HepG2 (cell line): ENCODE measurements around the gene TCOF1. TPM values are rescaled to one million over a fixed set of nuclear protein-coding genes. Genes with fewer than 3 reads are reported as not detected.

ENCODE experiments used
- ATAC-seq: fragments of 200-7000 bp; cut with Tn5 transposase; 3 replicates; pipeline ENCODE4 v1.9.1; 2020; ENCODE audit warnings: mild to moderate bottlenecking, moderate library complexity
- BruUV-seq: library from RNA; stranded (reverse); fragments of 400-500 nt; replicated peaks from 2 replicates; lab custom pipeline; 2021; lab: Mats Ljungman, UMichigan
- CTCF ChIA-PET: fragments of 300-600 bp; formaldehyde crosslinking; extraction: SDS; loops from one replicate; lab custom pipeline; 2021; ENCODE audit warnings: low total read pairs, inconsistent platforms, low intra/inter-chr PET ratio; lab: Yijun Ruan, JAX
- POLR2A ChIA-PET: fragments of 350-600 bp; sonication (Branson Sonifier 250); formaldehyde crosslinking; loops from one replicate; lab custom pipeline; 2020; ENCODE audit warnings: antibody characterized with exemption, inconsistent platforms; lab: Yijun Ruan, JAX
- DNase-seq: peaks from one replicate; pipeline ENCODE4 v3.0.0-alpha.2; 2015; ENCODE audit warnings: low spot score
- FAIRE-seq: peaks from 3 replicates; lab custom pipeline; 2011; peaks lifted over from hg19 to GRCh38; lab: Jason Lieb, UNC
- H2AFZ ChIP-seq: one replicate; pipeline ENCODE4 v1.6.1; 2011; ENCODE audit warnings: low read length, inconsistent platforms
- H3K27ac ChIP-seq: fragments of 300-600 bp; 3 replicates; pipeline ENCODE4 v1.8.0; 2011; ENCODE audit warnings: mixed run types, mild to moderate bottlenecking, mixed read lengths, low read length, inconsistent platforms; ENCODE audit not compliant: insufficient read depth; ENCODE audit errors: extremely low read length
- H3K27me3 ChIP-seq, 2 experiments: fragments of 200-600 bp in 1 of 2; 2 replicates in 1 of 2; 3 replicates in 1 of 2; pipeline versions ENCODE4 v1.6.0 to v1.8.0; 2011; ENCODE audit warnings: low read length in 2 of 2, mild to moderate bottlenecking in 2 of 2, moderate library complexity in 2 of 2, inconsistent platforms in 1 of 2; ENCODE audit not compliant: insufficient read depth in 2 of 2, control insufficient read depth in 1 of 2
- H3K36me3 ChIP-seq, 2 experiments: fragments of 200-600 bp in 1 of 2; replicated peaks in 1 of 2; 2 replicates in 1 of 2; 3 replicates in 1 of 2; pipeline versions ENCODE4 v1.5.1 to v1.8.0; 2011; ENCODE audit warnings: low read length in 2 of 2, inconsistent platforms in 1 of 2; ENCODE audit not compliant: insufficient read depth in 2 of 2, control insufficient read depth in 1 of 2
- H3K4me1 ChIP-seq: 2 replicates; pipeline ENCODE4 v1.5.1; 2012; ENCODE audit warnings: low read length, inconsistent platforms; ENCODE audit not compliant: insufficient read depth
- H3K4me2 ChIP-seq: 2 replicates; pipeline ENCODE4 v1.6.0; 2011; ENCODE audit warnings: low read depth, low read length, inconsistent platforms
- H3K4me3 ChIP-seq, 3 experiments: fragments of 200-600 bp in 1 of 3; sonication (generic), shearing (Covaris generic) in 1 of 3; replicated peaks in 1 of 3; 2 replicates each; pipeline ENCODE4 v1.5.1; 2011 to 2016; ENCODE audit warnings: low read length in 3 of 3, inconsistent platforms in 2 of 3, low read depth in 2 of 3, mild to moderate bottlenecking in 2 of 3, control low read depth in 1 of 3, mixed read lengths in 1 of 3; ENCODE audit not compliant: insufficient read depth in 1 of 3
- H3K79me2 ChIP-seq: one replicate; pipeline ENCODE4 v1.6.1; 2011; ENCODE audit warnings: low read length, inconsistent platforms; ENCODE audit not compliant: insufficient read depth
- H3K9ac ChIP-seq: 2 replicates; pipeline ENCODE4 v1.6.0; 2011; ENCODE audit warnings: mild to moderate bottlenecking, low read depth, low read length, inconsistent platforms; ENCODE audit not compliant: insufficient read depth
- H3K9me3 ChIP-seq: 2 replicates; pipeline ENCODE4 v1.5.1; 2012; ENCODE audit warnings: mild to moderate bottlenecking, low read length
- H4K20me1 ChIP-seq: 2 replicates; pipeline ENCODE4 v1.6.0; 2011; ENCODE audit warnings: inconsistent platforms, mild to moderate bottlenecking, low read length, moderate library complexity; ENCODE audit not compliant: insufficient read depth
- ATRX ChIP-seq: sonication (generic); formaldehyde crosslinking; IDR thresholded peaks from 2 replicates; pipeline ENCODE4 v1.4.0; 2020; ENCODE audit warnings: missing genetic modification reagents, borderline replicate concordance
- KDM3A ChIP-seq: IDR thresholded peaks from 2 replicates; pipeline ENCODE4 v1.6.1; 2018; ENCODE audit warnings: low read depth, missing compliant biosample characterization
- RFX1 ChIP-seq: fragments of 450-650 bp; IDR thresholded peaks from 2 replicates; pipeline ENCODE4 v1.6.1; 2017
- TEAD3 ChIP-seq: optimal IDR thresholded peaks from 2 replicates; pipeline ENCODE3; 2016; ENCODE audit warnings: borderline replicate concordance
- TRIM24 ChIP-seq: sonication (generic); formaldehyde crosslinking; IDR thresholded peaks from 2 replicates; pipeline ENCODE4 v1.8.0; 2022; ENCODE audit warnings: mild to moderate bottlenecking, missing genetic modification reagents
- ZNF543 ChIP-seq: sonication (generic); formaldehyde crosslinking; IDR thresholded peaks from 2 replicates; pipeline ENCODE4 v1.4.0; 2020; ENCODE audit warnings: mild to moderate bottlenecking, missing genetic modification reagents
- ZNF7 ChIP-seq: IDR thresholded peaks from 2 replicates; pipeline ENCODE4 v1.6.1; 2016; ENCODE audit warnings: missing biosample characterization, missing genetic modification reagents
- WGBS: methylation state at CpG from one replicate; pipeline ENCODE4 v1.1.6; 2017; ENCODE audit warnings: low lambda C conversion rate; 5-methylcytosine and 5-hydroxymethylcytosine counted together
- in situ Hi-C: cut with HindIII; loops from 2 replicates; pipeline ENCODE4 v1.10.0; 2017; ENCODE audit warnings: low pct_unique_long_range_greater_than_20kb; ENCODE audit not compliant: extremely low pct_ligation_motif_present
- intact Hi-C: fragments of 100-400 bp; cut with micrococcal nuclease; formaldehyde crosslinking; loops from one replicate; pipeline ENCODE4 v1.10.0; 2022; ENCODE audit not compliant: unreplicated experiment
- polyA plus RNA-seq, 8 experiments: library from polyadenylated mRNA; depleted of rRNA in 3 of 8; stranded (reverse) in 7 of 8; unstranded in 1 of 8; fragments of >200 nt; fragmentation: Illumina TruSeq in 4 of 8; extraction: Trizol in 4 of 8; gene quantifications; 2 replicates each; pipeline versions ENCODE4 v1.2.1 to v1.2.3, GENCODE V29; 2011 to 2016; ENCODE audit warnings: low read depth in 4 of 8, missing spikeins in 1 of 8, mixed read lengths in 1 of 8; ENCODE audit not compliant: insufficient read depth in 1 of 8
- total RNA-seq, 5 experiments: library from RNA; depleted of rRNA; stranded (reverse); fragments of >200 nt; fragmentation: Illumina TruSeq; extraction: Trizol; gene quantifications; 2 replicates each; pipeline ENCODE4 v1.2.3, GENCODE V29; 2016; ENCODE audit warnings: low read depth in 1 of 5
- TF ChIP-seq, protein P1 (sequence below): sonication (generic); formaldehyde crosslinking; IDR thresholded peaks from 2 replicates; pipeline ENCODE4 v1.5.1; 2020; ENCODE audit warnings: mild to moderate bottlenecking, missing genetic modification reagents, moderate library complexity
- TF ChIP-seq, protein P2 (sequence below): sonication (generic); formaldehyde crosslinking; IDR thresholded peaks from 2 replicates; pipeline ENCODE4 v1.4.0; 2020; ENCODE audit warnings: missing genetic modification reagents
- TF ChIP-seq, protein P3 (sequence below): sonication (generic); formaldehyde crosslinking; IDR thresholded peaks from 2 replicates; pipeline ENCODE4 v1.5.0; 2020; ENCODE audit warnings: missing genetic modification reagents, mild to moderate bottlenecking, borderline replicate concordance

TCOF1 gene
- total and polyA plus RNA-seq, 2 of the 13 experiments (the other 11 are each of a cell fraction or from before 2014, with no cell fraction given), result 10.1 to 41.6 TPM

DNA sequence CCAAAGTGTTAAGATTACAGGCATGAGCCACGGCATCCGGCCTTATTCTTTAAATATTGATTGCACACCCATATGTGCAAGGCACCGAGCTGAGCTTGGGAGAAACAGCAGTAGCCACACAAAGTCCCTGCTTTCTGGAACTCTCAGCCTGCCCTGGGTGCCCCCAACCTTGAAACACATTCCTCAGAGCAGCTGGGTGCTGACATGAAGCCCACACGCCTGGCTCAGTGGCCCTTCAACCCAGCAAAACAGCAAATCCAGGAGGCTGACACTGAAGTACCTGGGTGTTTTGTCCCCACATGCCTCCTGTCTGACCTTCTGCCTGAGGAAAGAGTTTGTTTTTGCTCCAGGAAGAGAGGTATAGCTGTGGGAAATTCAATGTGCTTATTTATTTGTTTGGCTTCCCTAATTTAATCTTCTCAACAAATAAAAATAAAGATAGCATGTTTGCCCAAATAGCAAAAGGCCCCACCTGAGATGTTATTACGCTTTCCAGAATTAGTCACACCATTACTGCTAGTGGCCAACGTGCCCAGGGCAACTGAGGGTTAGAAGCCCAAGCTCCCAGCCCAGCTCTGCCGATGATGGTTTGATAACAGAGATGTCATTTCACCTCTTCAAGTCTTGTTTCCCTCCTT, 13.4 kb upstream of the TCOF1 start:
- no peak for FAIRE-seq
- TF ChIP-seq, protein P1, sequence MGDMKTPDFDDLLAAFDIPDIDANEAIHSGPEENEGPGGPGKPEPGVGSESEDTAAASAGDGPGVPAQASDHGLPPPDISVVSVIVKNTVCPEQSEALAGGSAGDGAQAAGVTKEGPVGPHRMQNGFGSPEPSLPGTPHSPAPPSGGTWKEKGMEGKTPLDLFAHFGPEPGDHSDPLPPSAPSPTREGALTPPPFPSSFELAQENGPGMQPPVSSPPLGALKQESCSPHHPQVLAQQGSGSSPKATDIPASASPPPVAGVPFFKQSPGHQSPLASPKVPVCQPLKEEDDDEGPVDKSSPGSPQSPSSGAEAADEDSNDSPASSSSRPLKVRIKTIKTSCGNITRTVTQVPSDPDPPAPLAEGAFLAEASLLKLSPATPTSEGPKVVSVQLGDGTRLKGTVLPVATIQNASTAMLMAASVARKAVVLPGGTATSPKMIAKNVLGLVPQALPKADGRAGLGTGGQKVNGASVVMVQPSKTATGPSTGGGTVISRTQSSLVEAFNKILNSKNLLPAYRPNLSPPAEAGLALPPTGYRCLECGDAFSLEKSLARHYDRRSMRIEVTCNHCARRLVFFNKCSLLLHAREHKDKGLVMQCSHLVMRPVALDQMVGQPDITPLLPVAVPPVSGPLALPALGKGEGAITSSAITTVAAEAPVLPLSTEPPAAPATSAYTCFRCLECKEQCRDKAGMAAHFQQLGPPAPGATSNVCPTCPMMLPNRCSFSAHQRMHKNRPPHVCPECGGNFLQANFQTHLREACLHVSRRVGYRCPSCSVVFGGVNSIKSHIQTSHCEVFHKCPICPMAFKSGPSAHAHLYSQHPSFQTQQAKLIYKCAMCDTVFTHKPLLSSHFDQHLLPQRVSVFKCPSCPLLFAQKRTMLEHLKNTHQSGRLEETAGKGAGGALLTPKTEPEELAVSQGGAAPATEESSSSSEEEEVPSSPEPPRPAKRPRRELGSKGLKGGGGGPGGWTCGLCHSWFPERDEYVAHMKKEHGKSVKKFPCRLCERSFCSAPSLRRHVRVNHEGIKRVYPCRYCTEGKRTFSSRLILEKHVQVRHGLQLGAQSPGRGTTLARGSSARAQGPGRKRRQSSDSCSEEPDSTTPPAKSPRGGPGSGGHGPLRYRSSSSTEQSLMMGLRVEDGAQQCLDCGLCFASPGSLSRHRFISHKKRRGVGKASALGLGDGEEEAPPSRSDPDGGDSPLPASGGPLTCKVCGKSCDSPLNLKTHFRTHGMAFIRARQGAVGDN (CRISPR knock-in tag), result 0 out of 2 replicates have a peak, but pooled peaks have one; percentile 29
- TF ChIP-seq ATRX (no peak), ZNF543 (CRISPR knock-in tag) (0 out of 2 replicates have a peak, but pooled peaks have one; percentile 49), KDM3A (CRISPR knock-in tag) (no peak), RFX1 (no peak), TRIM24 (CRISPR knock-in tag) (no peak), TEAD3 (CRISPR knock-in tag) (peak; percentile 53), ZNF7 (peak; percentile 44; the same call in 1 of the 2 replicates)
- TF ChIP-seq, protein P2, sequence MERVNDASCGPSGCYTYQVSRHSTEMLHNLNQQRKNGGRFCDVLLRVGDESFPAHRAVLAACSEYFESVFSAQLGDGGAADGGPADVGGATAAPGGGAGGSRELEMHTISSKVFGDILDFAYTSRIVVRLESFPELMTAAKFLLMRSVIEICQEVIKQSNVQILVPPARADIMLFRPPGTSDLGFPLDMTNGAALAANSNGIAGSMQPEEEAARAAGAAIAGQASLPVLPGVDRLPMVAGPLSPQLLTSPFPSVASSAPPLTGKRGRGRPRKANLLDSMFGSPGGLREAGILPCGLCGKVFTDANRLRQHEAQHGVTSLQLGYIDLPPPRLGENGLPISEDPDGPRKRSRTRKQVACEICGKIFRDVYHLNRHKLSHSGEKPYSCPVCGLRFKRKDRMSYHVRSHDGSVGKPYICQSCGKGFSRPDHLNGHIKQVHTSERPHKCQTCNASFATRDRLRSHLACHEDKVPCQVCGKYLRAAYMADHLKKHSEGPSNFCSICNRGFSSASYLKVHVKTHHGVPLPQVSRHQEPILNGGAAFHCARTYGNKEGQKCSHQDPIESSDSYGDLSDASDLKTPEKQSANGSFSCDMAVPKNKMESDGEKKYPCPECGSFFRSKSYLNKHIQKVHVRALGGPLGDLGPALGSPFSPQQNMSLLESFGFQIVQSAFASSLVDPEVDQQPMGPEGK (CRISPR knock-in tag), result peak; percentile 24; the same call in 1 of the 2 replicates
- TF ChIP-seq, protein P3, sequence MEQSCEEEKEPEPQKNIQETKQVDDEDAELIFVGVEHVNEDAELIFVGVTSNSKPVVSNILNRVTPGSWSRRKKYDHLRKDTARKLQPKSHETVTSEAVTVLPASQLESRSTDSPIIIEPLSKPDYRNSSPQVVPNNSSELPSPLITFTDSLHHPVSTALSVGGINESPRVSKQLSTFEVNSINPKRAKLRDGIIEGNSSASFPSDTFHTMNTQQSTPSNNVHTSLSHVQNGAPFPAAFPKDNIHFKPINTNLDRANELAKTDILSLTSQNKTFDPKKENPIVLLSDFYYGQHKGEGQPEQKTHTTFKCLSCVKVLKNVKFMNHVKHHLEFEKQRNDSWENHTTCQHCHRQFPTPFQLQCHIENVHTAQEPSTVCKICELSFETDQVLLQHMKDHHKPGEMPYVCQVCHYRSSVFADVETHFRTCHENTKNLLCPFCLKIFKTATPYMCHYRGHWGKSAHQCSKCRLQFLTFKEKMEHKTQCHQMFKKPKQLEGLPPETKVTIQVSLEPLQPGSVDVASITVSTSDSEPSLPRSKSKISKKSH (CRISPR knock-in tag), result no peak
- Histone ChIP-seq H3K9me3 (no peaks in the 10 kb centered on the region), H3K4me2 (peak overlapping the region; percentile 29; the same call in 1 of the 2 replicates), H2AFZ (no peak overlapping the region), H3K4me3 (no peak overlapping the region), H3K79me2 (no peaks in the 10 kb centered on the region), H3K9ac (no peak overlapping the region), H3K27ac (no peak overlapping the region), H3K4me1 (peaks cover 41% of the 10 kb centered on the region), H3K36me3 (no peaks in the 10 kb centered on the region), H4K20me1 (no peaks in the 10 kb centered on the region), H3K27me3 (peaks cover 2 to 5% of the 10 kb centered on the region in 2 experiments; a peak in 2 of 5 replicates)
- POLR2A ChIA-PET, result no interaction called here
- no TSS peak for BruUV-seq
- intact Hi-C loops, result no loop called here
- peak; percentile 71 for ATAC-seq
- WGBS, result 31% methylated on average over 7 of the region's 7 CpGs
- in situ Hi-C loops, result no loop called here
- no peak for DNase-seq
- CTCF ChIA-PET, result no interaction called here
